Gastroesophageal sphincter (tissue), 3 donors: Measurements from ENCODE around the gene NADK2.

Experiments
- POLR2A ChIP-seq, 2 donors: fragments of 450-650 bp; IDR thresholded peaks; one replicate each; pipeline ENCODE4 v1.6.1; 2017; ENCODE audit warnings: antibody characterized with exemption in 2 of 2, mild to moderate bottlenecking in 2 of 2, moderate library complexity in 1 of 2
- POLR2AphosphoS5 ChIP-seq: sonication (generic); formaldehyde crosslinking; IDR thresholded peaks from one replicate; pipeline ENCODE4 v1.6.1; 2017; ENCODE audit warnings: antibody characterized with exemption
- TF ChIP-seq, protein P1 (sequence below), 4 experiments: fragments of 200-600 bp in 2 of 4; fragments of 450-650 bp in 2 of 4; sonication (generic) in 1 of 4; IDR thresholded peaks; one replicate each; pipeline ENCODE4 v1.5.1; 2017 to 2019; ENCODE audit warnings: antibody characterized with exemption in 4 of 4, mild to moderate bottlenecking in 2 of 4, moderate library complexity in 2 of 4

DNA sequence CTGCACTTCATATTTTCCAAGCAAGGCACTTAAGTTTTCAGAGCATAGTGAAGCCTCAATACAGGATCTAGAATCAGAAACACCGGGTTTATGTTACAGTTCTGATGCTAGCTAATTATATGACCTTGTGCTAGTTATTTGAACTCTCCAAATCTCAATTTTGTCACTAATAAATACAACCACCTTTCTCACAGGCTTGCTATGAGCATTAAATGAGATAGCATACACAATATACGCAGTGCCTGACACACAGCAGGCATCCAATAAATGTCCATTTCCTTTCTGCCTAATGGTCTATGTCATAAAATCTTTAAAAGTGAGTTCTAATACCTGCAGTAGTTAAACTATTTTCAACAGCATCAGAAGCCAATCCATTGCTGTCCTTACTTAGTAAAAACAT, 32.9 kb downstream of the NADK2 start:
- TF ChIP-seq POLR2A (IDR thresholded peaks at IDR 0.05) = no peak
- TF ChIP-seq, protein P1, sequence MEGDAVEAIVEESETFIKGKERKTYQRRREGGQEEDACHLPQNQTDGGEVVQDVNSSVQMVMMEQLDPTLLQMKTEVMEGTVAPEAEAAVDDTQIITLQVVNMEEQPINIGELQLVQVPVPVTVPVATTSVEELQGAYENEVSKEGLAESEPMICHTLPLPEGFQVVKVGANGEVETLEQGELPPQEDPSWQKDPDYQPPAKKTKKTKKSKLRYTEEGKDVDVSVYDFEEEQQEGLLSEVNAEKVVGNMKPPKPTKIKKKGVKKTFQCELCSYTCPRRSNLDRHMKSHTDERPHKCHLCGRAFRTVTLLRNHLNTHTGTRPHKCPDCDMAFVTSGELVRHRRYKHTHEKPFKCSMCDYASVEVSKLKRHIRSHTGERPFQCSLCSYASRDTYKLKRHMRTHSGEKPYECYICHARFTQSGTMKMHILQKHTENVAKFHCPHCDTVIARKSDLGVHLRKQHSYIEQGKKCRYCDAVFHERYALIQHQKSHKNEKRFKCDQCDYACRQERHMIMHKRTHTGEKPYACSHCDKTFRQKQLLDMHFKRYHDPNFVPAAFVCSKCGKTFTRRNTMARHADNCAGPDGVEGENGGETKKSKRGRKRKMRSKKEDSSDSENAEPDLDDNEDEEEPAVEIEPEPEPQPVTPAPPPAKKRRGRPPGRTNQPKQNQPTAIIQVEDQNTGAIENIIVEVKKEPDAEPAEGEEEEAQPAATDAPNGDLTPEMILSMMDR (IDR thresholded peaks at IDR 0.05) = no peak
- no peak for TF ChIP-seq POLR2AphosphoS5
